Uterus (tissue), 2 donors: ENCODE data around the gene COLEC11.

ENCODE experiments used
- POLR2A ChIP-seq, 2 donors: fragments of 450-650 bp; IDR thresholded peaks; one replicate each; pipeline ENCODE4 v1.6.1; 2016; ENCODE audit warnings: antibody characterized with exemption in 2 of 2, mild to moderate bottlenecking in 1 of 2, moderate library complexity in 1 of 2
- TF ChIP-seq, protein P1 (sequence below), 4 experiments: fragments of 200-600 bp in 2 of 4; fragments of 450-650 bp in 2 of 4; sonication (generic) in 2 of 4; IDR thresholded peaks; one replicate each; pipeline ENCODE4 v1.5.1; 2016 to 2019; ENCODE audit warnings: antibody characterized with exemption in 4 of 4, mild to moderate bottlenecking in 2 of 4, moderate library complexity in 1 of 4

DNA sequence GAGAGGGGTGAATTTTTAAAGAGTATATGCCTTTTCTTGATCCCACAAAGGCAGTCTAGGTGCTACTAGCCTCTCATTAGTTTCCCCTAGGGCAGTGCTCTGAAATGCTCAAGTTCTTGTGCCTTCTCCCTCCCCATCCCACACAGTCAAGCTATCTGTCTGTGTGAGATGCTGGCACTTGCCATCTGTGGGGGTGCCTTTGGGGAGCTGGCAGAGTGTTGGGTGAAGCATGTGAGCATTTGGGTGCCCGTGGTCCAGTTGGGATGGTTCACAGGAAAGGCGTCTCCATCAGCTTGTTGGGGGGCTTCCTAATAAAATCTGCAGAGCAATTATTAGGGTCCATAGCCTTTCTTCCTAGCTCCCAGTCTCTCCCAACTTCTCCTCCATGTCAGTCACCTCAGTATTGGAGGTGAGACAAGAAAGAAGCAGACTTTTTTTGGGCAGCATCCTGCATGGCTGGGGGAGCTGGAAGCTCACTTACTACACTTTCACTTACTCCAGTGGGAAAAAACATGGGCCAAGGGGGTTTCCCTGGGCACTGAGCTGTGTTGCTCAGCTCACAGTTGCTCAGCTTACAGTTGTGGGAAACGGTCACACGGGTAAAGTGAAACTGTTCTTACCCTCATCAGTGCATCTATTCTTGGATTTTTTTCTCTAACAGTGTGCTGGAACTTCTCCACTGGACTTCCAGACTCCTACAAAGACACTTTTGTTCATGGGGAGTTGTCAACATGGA lies 29.3 kb downstream of the COLEC11 start:
- TF ChIP-seq, protein P1, sequence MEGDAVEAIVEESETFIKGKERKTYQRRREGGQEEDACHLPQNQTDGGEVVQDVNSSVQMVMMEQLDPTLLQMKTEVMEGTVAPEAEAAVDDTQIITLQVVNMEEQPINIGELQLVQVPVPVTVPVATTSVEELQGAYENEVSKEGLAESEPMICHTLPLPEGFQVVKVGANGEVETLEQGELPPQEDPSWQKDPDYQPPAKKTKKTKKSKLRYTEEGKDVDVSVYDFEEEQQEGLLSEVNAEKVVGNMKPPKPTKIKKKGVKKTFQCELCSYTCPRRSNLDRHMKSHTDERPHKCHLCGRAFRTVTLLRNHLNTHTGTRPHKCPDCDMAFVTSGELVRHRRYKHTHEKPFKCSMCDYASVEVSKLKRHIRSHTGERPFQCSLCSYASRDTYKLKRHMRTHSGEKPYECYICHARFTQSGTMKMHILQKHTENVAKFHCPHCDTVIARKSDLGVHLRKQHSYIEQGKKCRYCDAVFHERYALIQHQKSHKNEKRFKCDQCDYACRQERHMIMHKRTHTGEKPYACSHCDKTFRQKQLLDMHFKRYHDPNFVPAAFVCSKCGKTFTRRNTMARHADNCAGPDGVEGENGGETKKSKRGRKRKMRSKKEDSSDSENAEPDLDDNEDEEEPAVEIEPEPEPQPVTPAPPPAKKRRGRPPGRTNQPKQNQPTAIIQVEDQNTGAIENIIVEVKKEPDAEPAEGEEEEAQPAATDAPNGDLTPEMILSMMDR (IDR thresholded peaks at IDR 0.05), result no peak
- TF ChIP-seq POLR2A (IDR thresholded peaks at IDR 0.05), result no peak
